Measurements from ENCODE around the gene COL2A1.

- TF ChIP-seq, protein P1, sequence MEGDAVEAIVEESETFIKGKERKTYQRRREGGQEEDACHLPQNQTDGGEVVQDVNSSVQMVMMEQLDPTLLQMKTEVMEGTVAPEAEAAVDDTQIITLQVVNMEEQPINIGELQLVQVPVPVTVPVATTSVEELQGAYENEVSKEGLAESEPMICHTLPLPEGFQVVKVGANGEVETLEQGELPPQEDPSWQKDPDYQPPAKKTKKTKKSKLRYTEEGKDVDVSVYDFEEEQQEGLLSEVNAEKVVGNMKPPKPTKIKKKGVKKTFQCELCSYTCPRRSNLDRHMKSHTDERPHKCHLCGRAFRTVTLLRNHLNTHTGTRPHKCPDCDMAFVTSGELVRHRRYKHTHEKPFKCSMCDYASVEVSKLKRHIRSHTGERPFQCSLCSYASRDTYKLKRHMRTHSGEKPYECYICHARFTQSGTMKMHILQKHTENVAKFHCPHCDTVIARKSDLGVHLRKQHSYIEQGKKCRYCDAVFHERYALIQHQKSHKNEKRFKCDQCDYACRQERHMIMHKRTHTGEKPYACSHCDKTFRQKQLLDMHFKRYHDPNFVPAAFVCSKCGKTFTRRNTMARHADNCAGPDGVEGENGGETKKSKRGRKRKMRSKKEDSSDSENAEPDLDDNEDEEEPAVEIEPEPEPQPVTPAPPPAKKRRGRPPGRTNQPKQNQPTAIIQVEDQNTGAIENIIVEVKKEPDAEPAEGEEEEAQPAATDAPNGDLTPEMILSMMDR (IDR thresholded peaks at IDR 0.05) = no peak
- TF ChIP-seq POLR2A (IDR thresholded peaks at IDR 0.05) = no peak
Measured at GRCh38 chr12:47945341-47945728, 58.9 kb downstream of the COL2A1 start.
